Measurements from ENCODE around the gene CHST12.

DNA sequence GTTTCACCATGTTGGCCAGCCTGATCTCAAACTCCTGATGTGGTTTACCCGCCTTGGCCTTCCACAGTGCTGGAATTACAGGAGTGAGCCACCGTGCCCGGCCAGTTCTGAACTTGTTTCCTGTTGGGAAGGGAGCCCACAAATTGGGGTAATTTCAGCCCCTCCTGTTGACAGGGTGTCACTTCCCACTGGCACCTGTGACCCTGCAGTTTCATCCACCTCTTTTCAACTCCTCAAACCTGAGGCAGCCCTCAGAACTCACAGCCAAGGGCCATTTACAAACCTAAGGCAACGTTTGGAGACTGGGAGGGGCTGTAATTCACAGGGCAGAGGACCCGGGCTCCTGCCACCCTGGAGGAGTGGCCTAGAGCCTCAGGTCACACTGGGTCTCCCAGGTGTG is 22.2 kb upstream of the CHST12 start:
- TF ChIP-seq, protein P1, sequence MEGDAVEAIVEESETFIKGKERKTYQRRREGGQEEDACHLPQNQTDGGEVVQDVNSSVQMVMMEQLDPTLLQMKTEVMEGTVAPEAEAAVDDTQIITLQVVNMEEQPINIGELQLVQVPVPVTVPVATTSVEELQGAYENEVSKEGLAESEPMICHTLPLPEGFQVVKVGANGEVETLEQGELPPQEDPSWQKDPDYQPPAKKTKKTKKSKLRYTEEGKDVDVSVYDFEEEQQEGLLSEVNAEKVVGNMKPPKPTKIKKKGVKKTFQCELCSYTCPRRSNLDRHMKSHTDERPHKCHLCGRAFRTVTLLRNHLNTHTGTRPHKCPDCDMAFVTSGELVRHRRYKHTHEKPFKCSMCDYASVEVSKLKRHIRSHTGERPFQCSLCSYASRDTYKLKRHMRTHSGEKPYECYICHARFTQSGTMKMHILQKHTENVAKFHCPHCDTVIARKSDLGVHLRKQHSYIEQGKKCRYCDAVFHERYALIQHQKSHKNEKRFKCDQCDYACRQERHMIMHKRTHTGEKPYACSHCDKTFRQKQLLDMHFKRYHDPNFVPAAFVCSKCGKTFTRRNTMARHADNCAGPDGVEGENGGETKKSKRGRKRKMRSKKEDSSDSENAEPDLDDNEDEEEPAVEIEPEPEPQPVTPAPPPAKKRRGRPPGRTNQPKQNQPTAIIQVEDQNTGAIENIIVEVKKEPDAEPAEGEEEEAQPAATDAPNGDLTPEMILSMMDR (IDR thresholded peaks at IDR 0.05), result no peak
- TF ChIP-seq EP300 (IDR thresholded peaks at IDR 0.05; ENCODE audit: low read depth) (no peak), POLR2A (IDR thresholded peaks at IDR 0.05) (no peak)

Measured in transverse colon (tissue), 3 donors.